HL-60/S4 treated with phorbol 12-myristate 13-acetate at 8.2 ng/mL for 4 days and 3 days (cell line): ENCODE measurements around the gene MYBPH.

Source experiments
- in situ Hi-C: fragments of 300-500 bp; cut with MboI; formaldehyde crosslinking; loops from 2 replicates; pipeline ENCODE4 v1.15.0; 2022; ENCODE audit warnings: low sequenced_read_pairs

The MYBPH gene

DNA sequence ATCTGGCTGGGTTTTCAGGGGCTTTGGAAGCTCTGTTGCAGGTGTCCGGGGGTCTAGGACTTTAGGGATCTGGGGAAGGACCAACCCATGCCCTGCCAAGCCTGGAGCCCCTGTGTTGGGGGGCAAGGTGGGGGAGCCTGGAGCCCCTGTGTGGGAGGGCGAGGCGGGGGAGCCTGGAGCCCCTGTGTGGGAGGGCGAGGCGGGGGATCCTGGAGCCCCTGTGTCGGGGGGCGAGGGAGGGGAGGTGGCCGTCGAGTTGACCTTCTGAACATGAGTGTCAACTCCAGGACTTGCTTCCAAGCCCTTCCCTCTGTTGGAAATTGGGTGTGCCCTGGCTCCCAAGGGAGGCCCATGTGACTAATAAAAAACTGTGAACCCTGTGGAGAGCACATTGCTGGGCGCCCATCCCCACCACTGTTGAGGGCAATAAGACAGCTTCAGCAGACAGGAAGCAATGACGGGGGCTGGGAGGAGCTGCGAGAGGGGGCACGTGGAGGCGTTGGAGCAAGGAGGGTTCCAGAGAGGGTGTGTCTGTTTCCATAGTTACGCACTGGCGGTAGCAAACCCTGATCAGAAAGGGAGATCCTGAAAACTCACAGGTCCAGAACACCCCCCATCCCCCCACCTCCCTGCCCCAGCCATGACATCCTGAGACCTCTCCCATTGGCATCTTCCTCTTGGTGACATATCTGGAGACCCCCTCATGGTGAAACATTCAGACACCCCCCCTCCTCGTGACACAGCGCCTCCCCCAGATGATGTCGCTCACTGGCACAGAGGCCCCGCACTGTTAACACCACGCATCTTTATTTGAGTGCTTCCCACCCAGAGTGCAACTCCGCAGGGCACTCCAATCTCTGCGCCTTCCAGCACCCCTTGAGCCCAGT is 8.4 kb downstream of the MYBPH start:
- in situ Hi-C loops, result no loop called here

DNA sequence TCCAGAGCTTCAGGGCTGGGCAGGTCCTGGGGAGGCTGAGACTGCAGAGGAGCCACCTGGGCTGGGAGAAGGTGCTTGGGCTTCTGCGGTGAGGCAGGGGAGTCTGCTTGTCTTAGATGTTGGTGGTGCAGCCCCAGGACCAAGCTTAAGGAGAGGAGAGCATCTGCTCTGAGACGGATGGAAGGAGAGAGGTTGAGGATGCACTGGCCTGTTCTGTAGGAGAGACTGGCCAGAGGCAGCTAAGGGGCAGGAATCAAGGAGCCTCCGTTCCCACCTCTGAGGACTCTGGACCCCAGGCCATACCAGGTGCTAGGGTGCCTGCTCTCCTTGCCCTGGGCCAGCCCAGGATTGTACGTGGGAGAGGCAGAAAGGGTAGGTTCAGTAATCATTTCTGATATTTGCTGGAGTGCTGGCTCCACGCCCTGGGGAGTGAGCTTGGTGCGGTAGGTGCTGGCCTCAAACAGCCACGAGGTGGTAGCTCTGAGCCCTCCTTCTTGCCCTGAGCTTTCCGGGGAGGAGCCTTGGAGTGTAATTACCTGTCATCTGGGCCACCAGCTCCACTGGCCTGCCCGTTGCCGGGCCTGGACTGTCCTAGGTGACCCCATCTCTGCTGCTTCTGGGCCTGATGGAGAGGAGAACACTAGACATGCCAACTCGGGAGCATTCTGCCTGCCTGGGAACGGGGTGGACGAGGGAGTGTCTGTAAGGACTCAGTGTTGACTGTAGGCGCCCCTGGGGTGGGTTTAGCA is 9.3 kb downstream of the MYBPH start:
- in situ Hi-C loops, result no loop called here

DNA sequence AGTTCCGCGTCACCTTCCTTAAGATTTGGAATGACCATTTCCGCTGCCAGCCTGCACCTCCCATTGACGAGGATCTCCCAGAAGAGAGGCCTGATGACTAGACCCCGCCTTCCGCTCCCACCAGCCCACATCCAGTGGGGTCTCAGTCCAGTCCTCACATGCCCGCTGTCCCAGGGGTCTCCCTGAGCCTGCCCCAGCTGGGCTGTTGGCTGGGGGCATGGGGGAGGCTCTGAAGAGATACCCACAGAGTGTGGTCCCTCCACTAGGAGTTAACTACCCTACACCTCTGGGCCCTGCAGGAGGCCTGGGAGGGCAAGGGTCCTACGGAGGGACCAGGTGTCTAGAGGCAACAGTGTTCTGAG is 9.8 kb downstream of the MYBPH start:
- in situ Hi-C loops, result no loop called here

DNA sequence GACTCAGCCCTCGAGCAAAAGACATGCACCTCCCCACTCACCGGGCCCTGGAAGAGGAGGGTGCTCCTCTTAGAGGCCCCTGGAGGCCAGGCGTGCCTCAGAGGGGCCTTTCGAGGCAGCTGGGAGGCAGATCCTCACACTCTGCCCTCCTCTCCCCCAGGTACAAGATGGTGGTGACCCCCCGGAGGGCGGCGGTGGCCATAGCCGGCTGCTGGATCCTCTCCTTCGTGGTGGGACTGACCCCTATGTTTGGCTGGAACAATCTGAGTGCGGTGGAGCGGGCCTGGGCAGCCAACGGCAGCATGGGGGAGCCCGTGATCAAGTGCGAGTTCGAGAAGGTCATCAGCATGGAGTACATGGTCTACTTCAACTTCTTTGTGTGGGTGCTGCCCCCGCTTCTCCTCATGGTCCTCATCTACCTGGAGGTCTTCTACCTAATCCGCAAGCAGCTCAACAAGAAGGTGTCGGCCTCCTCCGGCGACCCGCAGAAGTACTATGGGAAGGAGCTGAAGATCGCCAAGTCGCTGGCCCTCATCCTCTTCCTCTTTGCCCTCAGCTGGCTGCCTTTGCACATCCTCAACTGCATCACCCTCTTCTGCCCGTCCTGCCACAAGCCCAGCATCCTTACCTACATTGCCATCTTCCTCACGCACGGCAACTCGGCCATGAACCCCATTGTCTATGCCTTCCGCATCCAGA is 10.4 kb downstream of the MYBPH start:
- in situ Hi-C loops, result no loop called here

DNA sequence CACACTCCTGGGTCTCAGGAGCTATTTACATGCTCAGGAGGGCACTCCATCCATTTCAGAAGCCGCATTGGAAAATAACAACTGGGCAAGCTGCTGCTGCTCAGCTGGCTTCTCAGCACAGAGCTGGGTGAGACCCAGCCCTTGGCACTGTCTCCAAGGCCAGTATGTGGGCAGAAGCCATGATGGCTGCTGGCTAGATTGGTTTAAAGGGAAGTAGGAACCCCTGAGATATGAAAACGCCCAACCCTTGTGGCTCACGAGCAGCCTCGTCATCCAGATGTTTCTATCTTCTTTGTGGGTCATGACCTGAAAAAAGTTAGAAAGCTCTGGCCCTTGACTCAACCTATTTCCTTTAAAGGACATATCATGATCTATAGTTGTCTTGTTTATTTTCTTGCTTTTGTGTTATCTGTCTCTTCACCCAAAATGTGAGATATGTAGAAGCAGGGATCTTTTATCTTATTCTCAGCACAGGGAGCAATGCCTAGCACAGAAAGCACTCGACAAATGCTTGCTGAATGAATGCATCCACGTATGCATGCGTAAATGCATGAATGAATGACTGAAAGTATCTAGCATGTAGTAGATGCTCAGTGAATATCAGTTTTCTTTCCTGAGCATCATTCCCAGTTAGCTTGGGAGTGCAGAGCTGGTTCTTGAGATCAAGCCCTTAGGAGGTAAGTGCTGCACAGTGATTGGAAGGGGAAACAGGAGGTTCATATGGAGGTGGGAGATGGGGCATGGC is 11.6 kb downstream of the MYBPH start:
- in situ Hi-C loops, result no loop called here

DNA sequence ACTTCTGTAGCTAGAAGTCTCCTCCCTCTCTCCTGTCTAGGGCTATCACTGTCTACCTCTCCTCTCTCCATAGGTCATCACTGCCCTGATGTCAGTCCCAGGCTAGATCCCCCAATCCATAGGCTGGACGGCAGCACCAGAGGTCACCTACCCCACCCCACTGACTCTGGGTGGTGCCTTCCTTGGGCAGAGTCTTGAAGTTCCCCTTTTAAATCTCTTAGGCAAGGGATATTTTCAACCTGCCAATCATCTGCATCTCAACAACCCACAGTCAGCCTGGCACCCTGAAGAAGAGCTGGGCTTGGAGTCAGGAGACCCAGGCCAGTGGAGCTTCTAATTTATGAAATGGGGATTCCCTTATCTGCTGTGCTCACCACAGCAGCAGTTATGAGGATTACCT is 13.2 kb downstream of the MYBPH start:
- in situ Hi-C loops, result no loop called here

DNA sequence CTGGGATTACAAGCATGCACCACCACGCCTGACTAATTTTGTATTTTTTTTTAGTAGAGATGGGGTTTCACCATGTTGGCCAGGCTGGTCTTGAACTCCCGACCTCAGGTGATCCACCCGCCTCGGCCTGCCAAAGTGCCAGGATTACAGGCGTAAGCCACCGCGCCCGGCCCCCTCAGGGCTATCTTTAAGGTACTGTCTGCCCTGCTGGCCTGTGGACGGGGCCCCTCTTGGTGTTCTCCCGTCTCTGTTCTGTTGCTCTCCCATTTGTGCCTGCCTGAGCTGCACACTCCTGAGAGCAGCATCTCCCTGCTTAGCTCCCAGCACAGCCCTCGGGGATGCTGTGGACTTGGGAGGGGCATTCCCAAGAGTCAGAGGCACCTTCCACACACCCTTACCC is 13.9 kb downstream of the MYBPH start:
- in situ Hi-C loops, result no loop called here

DNA sequence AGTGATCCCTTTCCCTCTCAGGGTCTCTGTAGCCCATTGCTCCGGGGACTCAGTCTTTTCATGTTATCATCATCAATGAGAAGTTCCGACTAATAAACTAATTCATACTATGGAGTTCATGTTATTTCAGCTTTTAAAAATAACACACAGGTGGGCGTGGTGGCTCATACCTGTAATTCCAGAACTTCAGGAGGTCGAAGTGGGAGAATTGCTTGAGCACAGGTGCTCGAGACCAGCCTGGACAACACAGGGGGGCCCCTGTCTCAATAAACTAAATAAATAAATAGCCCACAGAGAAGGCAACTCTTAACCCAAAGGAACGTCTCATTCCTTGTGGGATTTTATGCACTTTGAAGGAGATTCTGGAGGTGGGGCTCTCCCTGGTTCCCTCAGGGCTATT is 14.5 kb downstream of the MYBPH start:
- in situ Hi-C loops, result no loop called here

DNA sequence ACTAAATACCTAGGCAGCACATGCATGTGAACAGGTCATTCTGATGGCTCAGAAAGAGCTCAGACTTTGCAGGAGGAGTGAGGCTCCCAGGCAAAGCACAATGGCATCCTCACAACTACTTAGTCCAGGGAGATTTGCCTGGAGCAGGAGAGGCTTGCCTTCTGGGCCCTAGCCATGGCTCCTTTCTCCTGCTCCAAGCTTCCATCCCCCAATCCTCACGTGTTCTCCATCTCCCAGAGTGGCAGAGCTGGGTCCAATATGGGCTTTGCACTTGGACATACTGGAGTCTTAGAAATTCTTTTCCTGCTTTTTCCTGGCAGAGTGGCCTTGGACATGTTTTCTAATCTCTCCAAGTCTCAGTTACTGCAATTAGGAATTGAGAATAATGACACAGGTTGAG is 15.8 kb downstream of the MYBPH start:
- in situ Hi-C loops, result no loop called here

DNA sequence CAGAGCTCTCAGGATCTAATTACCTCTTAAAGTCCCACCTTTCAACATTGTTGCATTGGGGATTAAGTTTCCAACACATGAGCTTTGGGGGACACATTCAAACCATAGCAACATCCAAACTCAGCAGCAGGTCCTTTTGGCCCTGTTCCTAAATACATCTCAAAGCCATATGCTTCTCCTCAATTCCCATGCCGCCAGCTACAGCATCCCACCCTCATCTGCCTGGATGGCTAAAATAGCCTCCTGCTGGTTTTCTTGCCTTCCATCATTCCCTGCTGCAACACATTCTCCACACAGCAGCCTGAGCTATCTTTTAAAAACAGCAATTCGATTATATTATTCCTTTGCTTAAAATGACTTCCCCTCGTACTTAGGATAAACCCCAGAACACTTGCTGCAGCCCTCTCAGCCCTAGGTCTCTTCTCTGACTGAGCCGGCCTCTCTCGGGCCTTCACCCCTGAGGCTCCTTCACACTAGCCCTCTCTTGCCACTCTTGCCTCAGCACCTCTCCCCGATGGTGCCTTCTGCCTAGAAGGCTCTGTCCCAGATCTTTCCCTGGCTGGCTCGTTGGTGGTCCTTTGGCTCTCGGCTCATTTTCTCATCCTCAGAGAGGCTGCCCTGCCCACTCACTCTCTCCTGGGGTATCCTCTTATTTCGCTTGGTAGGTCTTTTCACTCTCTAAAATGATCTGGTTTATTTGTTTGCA is 16.5 kb downstream of the MYBPH start:
- in situ Hi-C loops, result no loop called here

DNA sequence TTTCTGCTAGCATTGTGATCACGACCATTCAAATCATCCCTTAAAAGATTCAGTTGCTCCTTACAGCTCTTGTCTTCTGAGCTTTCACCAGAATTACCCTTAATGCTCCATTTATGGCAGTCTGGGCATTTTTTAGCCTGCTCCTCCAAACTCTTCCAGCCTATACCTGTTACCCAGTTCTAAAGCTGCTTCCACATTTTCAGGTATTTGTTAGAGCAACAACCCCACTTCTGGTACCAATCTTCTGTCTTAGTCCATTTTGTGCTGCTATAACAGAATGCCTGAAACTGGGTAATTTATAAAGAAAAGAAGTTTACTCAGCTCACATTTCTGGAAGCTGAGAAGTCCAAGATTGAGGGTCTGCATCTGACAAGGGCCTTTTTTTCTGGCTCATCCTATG is 17.2 kb downstream of the MYBPH start:
- in situ Hi-C loops, result no loop called here

DNA sequence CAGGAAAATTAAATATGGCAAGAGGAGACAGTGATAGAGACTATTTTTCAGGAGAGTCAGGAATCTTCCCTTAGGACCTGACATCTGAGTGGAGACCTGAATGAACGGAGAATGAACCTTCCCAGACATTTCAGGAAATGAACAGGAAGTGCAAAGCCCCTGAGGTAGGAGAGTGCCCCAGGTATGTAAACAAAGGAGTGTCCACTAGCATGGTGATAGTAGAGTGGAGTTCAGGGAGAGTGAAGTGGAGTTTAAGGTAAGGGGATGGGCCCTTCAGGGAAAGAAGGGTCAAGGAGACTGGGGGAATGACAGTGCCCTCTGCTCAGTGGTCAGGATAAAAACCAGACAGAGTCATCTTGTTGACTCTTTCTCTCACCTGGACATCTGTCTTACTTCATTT is 19.3 kb downstream of the MYBPH start:
- in situ Hi-C loops, result no loop called here

DNA sequence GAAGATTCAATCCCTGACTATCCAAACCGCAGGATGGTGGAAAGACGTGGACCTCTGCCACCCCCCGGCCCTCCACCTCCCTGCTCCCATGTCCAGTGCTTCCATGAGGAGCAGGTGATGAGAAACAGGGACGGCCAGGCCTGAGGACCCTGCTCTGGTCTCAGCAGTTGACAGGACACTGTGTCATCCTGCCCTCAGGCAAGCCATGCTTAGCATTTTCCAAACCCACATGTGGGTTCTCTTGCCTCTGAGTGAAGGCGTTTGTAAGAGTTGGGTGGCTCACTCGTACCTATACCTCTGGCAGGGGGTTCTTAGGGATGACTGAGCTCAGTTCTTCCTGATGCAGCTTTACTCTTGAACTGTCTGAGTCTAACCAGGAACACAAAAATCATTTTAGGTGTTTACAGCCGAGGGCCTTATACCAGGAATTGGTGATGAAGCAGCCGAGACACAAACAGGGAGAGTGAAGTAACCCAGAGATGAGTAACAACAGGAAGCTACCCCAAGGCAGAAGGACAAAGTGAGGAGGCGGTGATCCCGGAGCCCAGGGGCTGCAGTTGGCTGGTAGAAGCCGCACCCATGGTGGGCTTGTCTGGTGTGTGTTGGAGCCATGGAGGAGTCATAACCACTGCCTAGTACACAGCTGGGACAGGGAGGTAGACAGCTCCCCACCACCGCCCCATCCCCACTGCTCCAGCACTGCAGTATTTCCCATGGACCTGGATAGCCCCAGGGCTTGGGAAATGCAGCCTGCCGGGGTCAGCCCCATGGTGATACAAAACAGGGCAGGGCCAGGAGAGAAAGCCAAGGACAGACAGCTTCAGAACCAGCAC is 21.4 kb downstream of the MYBPH start:
- in situ Hi-C loops, result no loop called here

DNA sequence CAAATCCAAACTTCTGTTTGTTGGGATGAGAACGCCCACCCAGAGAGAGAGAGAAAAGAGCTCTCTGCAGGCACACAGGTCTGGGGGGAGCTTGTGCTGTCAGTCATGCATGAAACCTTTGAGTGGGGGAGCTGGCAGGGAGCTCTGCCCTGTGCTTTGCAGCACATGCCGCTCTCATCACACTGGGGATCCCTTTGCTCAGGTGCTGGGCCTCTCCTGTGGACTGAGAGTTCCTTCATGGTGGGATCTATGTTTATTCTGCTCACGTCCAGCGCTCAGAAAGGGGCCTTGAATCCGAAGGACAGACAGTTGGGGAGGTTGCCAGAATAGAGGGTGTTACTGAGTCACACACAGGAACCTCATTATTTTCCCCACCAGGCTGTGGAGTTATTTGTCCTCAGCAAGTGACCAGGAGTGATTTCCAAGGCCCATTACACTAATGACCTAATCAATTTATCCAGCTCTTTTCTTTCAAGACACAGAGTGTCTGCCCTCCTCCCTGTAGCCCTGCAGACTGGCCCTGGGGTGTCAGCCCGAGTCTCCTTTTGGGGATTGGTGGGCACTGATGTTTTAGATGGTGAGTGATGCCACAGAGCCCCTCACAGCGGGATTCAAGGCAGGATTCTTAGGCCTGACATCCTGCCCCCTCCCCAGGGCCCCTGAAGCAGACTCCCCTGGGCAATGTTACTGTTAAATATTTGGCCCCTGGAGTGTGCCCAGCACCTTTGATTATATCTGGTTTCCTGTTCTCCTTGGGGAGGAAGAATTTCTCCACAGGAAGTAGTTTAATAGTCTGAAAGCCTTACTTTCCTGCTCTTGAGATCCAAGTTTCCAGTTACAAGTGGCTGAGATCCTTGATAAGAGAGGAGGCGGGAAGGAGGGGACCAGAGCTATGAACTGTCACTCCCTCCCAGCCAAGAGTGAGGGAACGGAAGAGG is 22.3 kb downstream of the MYBPH start:
- in situ Hi-C loops, result no loop called here

DNA sequence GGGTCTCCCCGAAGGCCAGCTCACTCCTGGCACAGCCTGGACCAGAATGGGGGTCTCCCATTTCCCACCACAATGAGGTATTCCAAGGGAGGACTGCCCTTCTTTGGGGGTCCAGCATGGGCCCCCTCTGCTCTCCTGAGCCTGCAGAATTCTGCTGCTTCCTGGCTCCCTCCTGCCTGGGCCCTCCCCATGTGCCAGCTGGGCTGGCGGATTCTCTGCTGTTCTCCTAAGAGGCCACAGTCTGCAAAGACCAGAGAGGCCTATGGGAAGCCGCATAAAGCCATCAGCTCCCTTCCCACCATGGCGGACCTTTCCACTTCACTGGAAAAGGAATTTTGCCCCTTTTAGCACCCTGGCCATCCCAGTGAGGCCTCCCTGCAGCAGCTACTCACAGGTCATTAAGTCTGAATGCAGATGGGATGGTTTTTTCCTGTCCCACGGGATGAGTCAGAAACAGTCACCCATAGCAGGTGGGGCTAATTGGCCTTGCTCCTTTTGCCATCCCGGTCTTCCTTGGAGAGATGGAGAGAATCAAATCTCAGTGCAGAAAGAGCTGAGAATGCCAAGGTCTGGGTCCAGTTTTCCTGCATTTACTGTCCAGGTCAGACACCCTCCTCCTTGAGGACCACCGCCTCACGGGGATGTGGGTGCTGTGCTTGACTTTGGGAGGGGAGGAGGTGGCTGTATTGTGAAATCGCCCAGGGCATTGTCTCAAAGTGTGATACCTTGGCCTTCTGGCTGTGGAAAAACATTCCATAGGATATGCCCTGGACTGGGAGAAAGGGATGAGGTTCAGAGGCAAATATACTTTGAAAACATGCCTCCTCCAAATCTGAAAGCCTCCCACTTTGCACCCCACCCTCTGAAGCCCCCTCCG is 23.2 kb downstream of the MYBPH start:
- in situ Hi-C loops, result no loop called here

DNA sequence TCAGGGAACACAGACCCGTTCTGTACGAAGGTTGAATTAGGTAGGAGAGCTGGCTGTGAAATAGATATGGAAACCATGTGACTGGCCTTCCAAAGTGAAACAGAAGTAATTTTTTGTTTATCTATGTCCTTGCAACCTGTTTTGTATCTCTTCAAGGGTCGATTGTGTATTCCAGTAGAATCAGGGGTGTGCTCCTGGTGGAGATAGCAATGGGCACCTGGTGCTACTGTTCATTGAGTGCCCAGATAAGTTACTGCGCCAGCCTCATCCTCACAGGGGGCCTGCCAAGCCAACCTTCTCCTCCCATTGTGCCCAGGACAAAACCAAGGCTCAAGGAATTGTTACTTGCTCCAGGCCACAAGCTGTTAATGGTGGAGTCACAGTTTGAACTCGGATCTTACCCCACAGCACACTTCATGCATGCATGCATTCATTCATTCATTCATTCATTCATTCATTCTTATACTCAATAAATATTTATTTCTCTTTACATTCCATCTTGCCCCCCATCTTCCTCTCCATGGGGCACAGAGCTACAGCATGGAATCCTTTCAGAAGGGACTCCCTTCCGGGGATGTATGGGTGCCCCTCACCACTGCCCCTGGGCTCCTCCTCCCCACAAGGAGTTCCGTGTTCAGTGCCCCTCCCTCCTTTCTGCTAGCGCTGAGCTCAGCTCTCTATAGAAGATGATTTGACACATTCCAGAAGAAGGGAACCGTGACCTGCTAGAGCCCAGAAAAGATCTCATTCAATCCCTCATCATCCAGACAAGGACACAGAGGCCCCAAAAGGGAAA is 24.1 kb downstream of the MYBPH start:
- in situ Hi-C loops, result no loop called here
